Tibial nerve (tissue), 4 donors: Measurements from ENCODE around the gene PITPNM3.

Source experiments
- EP300 ChIP-seq, 2 donors: sonication (generic); formaldehyde crosslinking; IDR thresholded peaks; one replicate each; pipeline ENCODE4 v1.6.1; 2017; ENCODE audit warnings: antibody characterized with exemption in 2 of 2, mild to moderate bottlenecking in 1 of 2
- POLR2A ChIP-seq, 2 donors: fragments of 450-650 bp; IDR thresholded peaks; one replicate each; pipeline ENCODE4 v1.6.1; 2017; ENCODE audit warnings: antibody characterized with exemption in 2 of 2, mild to moderate bottlenecking in 2 of 2, moderate library complexity in 2 of 2
- TF ChIP-seq, protein P1 (sequence below), 5 experiments: fragments of 200-600 bp in 3 of 5; fragments of 450-650 bp in 2 of 5; sonication (generic) in 3 of 5; IDR thresholded peaks; one replicate each; pipeline ENCODE4 v1.5.1; 2016 to 2019; ENCODE audit warnings: antibody characterized with exemption in 5 of 5, mild to moderate bottlenecking in 3 of 5, moderate library complexity in 2 of 5

DNA sequence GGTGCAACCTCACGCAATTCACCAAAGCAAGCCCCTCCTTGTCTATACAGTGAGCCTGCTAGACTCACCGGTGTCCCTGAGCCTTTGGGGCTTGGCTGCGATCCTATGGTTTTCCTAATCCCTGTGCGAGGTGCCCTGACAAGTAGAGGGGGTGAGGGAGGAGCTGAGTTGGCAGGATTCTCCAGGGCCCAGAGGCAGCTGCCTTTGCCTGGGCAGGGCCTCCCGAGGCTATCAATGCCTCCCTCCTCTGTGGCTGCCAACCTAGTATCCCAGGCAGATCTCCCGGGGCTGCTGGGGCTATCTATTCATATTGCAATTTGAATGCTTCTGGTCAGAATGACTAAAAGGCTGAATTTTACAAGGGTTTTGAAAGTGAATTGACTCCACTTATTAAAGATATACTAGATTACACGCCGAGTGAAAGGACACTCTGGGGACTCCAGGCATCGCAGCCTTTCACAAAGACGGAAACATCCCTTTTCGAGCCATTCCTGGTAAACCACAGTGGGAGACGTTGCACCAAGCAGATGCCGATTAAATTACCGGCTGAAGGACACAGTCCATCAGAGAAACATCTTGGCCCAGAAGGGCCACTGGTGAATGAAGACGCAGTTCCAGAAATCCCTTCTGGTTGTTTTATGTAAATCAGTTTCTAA lies 11.3 kb upstream of the PITPNM3 start:
- TF ChIP-seq, protein P1, sequence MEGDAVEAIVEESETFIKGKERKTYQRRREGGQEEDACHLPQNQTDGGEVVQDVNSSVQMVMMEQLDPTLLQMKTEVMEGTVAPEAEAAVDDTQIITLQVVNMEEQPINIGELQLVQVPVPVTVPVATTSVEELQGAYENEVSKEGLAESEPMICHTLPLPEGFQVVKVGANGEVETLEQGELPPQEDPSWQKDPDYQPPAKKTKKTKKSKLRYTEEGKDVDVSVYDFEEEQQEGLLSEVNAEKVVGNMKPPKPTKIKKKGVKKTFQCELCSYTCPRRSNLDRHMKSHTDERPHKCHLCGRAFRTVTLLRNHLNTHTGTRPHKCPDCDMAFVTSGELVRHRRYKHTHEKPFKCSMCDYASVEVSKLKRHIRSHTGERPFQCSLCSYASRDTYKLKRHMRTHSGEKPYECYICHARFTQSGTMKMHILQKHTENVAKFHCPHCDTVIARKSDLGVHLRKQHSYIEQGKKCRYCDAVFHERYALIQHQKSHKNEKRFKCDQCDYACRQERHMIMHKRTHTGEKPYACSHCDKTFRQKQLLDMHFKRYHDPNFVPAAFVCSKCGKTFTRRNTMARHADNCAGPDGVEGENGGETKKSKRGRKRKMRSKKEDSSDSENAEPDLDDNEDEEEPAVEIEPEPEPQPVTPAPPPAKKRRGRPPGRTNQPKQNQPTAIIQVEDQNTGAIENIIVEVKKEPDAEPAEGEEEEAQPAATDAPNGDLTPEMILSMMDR (IDR thresholded peaks at IDR 0.05), result no peak
- TF ChIP-seq POLR2A (IDR thresholded peaks at IDR 0.05), result no peak
- no peak for TF ChIP-seq EP300 (IDR thresholded peaks at IDR 0.05)
